Measurements from ENCODE around the gene SOX15. TPM values are rescaled to one million over a fixed set of nuclear protein-coding genes. Genes with fewer than 3 reads are reported as not detected.

The SOX15 gene
- total and polyA plus RNA-seq, 2 of the 13 experiments (the other 11 are each of a cell fraction or from before 2014, with no cell fraction given): 0.07 to 0.18 TPM

- TF ChIP-seq, protein P1, sequence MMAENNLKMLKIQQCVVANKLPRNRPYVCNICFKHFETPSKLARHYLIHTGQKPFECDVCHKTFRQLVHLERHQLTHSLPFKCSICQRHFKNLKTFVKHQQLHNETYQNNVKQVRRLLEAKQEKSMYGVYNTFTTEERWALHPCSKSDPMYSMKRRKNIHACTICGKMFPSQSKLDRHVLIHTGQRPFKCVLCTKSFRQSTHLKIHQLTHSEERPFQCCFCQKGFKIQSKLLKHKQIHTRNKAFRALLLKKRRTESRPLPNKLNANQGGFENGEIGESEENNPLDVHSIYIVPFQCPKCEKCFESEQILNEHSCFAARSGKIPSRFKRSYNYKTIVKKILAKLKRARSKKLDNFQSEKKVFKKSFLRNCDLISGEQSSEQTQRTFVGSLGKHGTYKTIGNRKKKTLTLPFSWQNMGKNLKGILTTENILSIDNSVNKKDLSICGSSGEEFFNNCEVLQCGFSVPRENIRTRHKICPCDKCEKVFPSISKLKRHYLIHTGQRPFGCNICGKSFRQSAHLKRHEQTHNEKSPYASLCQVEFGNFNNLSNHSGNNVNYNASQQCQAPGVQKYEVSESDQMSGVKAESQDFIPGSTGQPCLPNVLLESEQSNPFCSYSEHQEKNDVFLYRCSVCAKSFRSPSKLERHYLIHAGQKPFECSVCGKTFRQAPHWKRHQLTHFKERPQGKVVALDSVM (CRISPR knock-in tag; IDR thresholded peaks at IDR 0.05): no peak
- TF ChIP-seq JUND (CRISPR knock-in tag; IDR thresholded peaks at IDR 0.05): peak; percentile 73
- peak; percentile 98 for TF ChIP-seq DMAP1 (CRISPR knock-in tag; IDR thresholded peaks at IDR 0.05)
- TF ChIP-seq MED1 (CRISPR knock-in tag; IDR thresholded peaks at IDR 0.05): peak; percentile 58
- TF ChIP-seq FOXP1 (IDR thresholded peaks at IDR 0.05): no peak
- peak; percentile 38; the same call in 1 of the 2 replicates for TF ChIP-seq FOXP1 (CRISPR knock-in tag; IDR thresholded peaks at IDR 0.05)
- TF ChIP-seq, protein P2, sequence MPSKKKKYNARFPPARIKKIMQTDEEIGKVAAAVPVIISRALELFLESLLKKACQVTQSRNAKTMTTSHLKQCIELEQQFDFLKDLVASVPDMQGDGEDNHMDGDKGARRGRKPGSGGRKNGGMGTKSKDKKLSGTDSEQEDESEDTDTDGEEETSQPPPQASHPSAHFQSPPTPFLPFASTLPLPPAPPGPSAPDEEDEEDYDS (CRISPR knock-in tag; IDR thresholded peaks at IDR 0.05): no peak; the same call in 1 of the 2 replicates
- TF ChIP-seq NR2F2 (IDR thresholded peaks at IDR 0.05; ENCODE audit: borderline replicate concordance, low read depth): no peak
- no peak for TF ChIP-seq HHEX (CRISPR knock-in tag; IDR thresholded peaks at IDR 0.05)
- no peak for TF ChIP-seq ZNF33B (CRISPR knock-in tag; IDR thresholded peaks at IDR 0.05)
- peak; percentile 56 for TF ChIP-seq GMEB1 (CRISPR knock-in tag; IDR thresholded peaks at IDR 0.05; ENCODE audit: borderline replicate concordance)
- peak; percentile 47; the same call in 1 of the 2 replicates for TF ChIP-seq ZNF232 (CRISPR knock-in tag; IDR thresholded peaks at IDR 0.05; ENCODE audit: borderline replicate concordance)
- TF ChIP-seq, protein P3, sequence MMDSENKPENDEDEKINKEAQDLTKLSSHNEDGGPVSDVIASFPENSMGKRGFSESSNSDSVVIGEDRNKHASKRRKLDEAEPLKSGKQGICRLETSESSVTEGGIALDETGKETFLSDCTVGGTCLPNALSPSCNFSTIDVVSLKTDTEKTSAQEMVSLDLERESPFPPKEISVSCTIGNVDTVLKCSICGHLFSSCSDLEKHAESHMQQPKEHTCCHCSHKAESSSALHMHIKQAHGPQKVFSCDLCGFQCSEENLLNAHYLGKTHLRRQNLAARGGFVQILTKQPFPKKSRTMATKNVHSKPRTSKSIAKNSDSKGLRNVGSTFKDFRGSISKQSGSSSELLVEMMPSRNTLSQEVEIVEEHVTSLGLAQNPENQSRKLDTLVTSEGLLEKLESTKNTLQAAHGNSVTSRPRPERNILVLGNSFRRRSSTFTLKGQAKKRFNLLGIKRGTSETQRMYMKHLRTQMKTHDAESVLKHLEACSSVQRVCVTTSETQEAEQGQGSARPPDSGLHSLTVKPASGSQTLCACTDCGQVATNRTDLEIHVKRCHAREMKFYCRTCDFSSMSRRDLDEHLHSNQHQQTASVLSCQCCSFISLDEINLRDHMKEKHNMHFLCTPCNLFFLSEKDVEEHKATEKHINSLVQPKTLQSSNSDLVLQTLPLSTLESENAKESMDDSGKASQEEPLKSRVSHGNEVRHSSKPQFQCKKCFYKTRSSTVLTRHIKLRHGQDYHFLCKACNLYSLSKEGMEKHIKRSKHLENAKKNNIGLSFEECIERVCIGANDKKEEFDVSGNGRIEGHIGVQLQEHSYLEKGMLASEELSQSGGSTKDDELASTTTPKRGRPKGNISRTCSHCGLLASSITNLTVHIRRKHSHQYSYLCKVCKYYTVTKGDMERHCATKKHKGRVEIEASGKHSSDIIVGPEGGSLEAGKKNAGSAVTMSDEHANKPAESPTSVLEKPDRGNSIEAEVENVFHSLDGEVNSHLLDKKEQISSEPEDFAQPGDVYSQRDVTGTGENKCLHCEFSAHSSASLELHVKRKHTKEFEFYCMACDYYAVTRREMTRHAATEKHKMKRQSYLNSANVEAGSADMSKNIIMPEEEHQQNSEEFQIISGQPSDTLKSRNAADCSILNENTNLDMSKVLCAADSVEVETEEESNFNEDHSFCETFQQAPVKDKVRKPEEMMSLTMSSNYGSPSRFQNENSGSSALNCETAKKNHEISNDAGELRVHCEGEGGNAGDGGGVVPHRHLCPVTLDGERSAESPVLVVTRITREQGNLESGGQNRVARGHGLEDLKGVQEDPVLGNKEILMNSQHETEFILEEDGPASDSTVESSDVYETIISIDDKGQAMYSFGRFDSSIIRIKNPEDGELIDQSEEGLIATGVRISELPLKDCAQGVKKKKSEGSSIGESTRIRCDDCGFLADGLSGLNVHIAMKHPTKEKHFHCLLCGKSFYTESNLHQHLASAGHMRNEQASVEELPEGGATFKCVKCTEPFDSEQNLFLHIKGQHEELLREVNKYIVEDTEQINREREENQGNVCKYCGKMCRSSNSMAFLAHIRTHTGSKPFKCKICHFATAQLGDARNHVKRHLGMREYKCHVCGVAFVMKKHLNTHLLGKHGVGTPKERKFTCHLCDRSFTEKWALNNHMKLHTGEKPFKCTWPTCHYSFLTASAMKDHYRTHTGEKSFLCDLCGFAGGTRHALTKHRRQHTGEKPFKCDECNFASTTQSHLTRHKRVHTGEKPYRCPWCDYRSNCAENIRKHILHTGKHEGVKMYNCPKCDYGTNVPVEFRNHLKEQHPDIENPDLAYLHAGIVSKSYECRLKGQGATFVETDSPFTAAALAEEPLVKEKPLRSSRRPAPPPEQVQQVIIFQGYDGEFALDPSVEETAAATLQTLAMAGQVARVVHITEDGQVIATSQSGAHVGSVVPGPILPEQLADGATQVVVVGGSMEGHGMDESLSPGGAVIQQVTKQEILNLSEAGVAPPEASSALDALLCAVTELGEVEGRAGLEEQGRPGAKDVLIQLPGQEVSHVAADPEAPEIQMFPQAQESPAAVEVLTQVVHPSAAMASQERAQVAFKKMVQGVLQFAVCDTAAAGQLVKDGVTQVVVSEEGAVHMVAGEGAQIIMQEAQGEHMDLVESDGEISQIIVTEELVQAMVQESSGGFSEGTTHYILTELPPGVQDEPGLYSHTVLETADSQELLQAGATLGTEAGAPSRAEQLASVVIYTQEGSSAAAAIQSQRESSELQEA (CRISPR knock-in tag; IDR thresholded peaks at IDR 0.05; ENCODE audit: not compliant biosample characterization): no peak
- TF ChIP-seq ZEB1 (IDR thresholded peaks at IDR 0.05; ENCODE audit: insufficient replicate concordance, low read depth): no peak
- TF ChIP-seq ZBTB37 (CRISPR knock-in tag; IDR thresholded peaks at IDR 0.05): no peak
- peak; percentile 14; the same call in 1 of the 2 replicates for TF ChIP-seq NPAS2 (CRISPR knock-in tag; IDR thresholded peaks at IDR 0.05; ENCODE audit: borderline replicate concordance)
Observed at GRCh38 chr17:7573324-7574080, 16.4 kb downstream of the SOX15 start (continued).

Data from HepG2 (cell line).